T-helper 1 cell treated with Interleukin-12 subunit alpha and Interleukin-12 subunit beta and Interleukin-4 antibody, amounts not matched to agents 30 μg/mL and 1 μg/mL, for 36 hours (primary cell): ENCODE results near the gene GAS2L1.

Experiments
- H3K27ac Mint-ChIP-seq: one replicate; pipeline ENCODE4 v1.8.0; 2021; ENCODE audit warnings: mild to moderate bottlenecking, mixed read lengths
- H3K27me3 Mint-ChIP-seq: one replicate; pipeline ENCODE4 v1.8.0; 2021; ENCODE audit warnings: low read depth, mixed read lengths
- H3K36me3 Mint-ChIP-seq: one replicate; pipeline ENCODE4 v1.8.0; 2021; ENCODE audit warnings: low read depth, mixed read lengths
- H3K4me1 Mint-ChIP-seq: one replicate; pipeline ENCODE4 v1.8.0; 2021; ENCODE audit warnings: low read depth, mixed read lengths
- H3K4me3 Mint-ChIP-seq: one replicate; pipeline ENCODE4 v1.8.0; 2021; ENCODE audit warnings: mild to moderate bottlenecking, moderate library complexity, mixed read lengths
- H3K9me3 Mint-ChIP-seq: one replicate; pipeline ENCODE4 v1.8.0; 2021; ENCODE audit warnings: mixed read lengths

GAS2L1 gene

DNA sequence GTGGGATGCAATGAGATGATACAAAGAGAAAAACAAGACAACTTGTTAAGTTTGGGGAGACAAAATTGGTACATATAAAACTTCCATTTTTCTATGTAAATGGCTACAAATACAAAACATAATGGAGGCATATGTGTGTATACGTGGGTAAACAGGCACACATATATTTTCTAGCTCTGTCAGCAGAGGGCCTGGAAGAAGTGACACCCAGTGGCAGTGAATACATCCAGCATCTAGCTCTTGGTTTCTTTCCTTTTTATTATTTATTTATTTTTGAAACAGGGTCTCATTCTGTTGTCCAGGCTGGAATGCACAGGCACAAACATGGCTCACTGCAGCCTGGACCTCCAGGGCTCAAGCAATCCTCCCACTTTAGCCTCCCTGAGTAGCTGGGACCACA lies 14.1 kb downstream of the GAS2L1 start:
- Mint-ChIP-seq H3K4me3 (no peak overlapping the region), H3K4me1 (no peaks in the 10 kb centered on the region), H3K27ac (no peak overlapping the region), H3K36me3 (no peaks in the 10 kb centered on the region), H3K9me3 (no peaks in the 10 kb centered on the region), H3K27me3 (peaks cover 20% of the 10 kb centered on the region)

DNA sequence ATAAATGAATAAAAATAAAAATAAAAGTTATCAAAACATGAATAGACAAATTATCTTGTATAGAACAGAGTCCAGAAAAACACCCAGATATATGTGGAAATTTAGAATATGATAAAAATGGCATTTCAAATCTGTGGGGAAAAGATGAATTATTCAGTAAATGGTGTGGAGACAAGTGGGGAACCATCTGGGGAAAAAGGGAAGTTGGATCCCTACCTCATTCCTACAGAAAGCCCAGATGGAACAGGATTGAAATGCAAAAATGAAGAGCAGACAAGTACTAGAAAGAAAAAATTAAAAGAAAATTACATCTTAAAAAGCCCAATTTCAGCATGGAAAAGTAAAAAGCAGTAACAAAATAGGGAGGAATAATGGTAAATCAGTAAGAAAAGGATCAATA lies 17.2 kb downstream of the GAS2L1 start:
- Mint-ChIP-seq H3K27ac (no peak overlapping the region), H3K9me3 (no peaks in the 10 kb centered on the region), H3K4me1 (no peaks in the 10 kb centered on the region), H3K36me3 (no peaks in the 10 kb centered on the region), H3K4me3 (no peak overlapping the region), H3K27me3 (no peaks in the 10 kb centered on the region)

GRCh38 chr22:29325356-29325755 lies 18.9 kb downstream of the GAS2L1 start:
- Mint-ChIP-seq H3K9me3 (no peaks in the 10 kb centered on the region), H3K27me3 (no peaks in the 10 kb centered on the region), H3K27ac (no peak overlapping the region), H3K4me3 (no peak overlapping the region), H3K36me3 (peaks cover 4% of the 10 kb centered on the region), H3K4me1 (no peaks in the 10 kb centered on the region)

GRCh38 chr22:29325785-29326315 lies 19.4 kb downstream of the GAS2L1 start:
- peaks cover 4% of the 10 kb centered on the region for H3K36me3 Mint-ChIP-seq
- no peaks in the 10 kb centered on the region for H3K4me1 Mint-ChIP-seq
- no peak overlapping the region for H3K4me3 Mint-ChIP-seq
- H3K9me3 Mint-ChIP-seq = no peaks in the 10 kb centered on the region
- no peaks in the 10 kb centered on the region for H3K27me3 Mint-ChIP-seq
- no peak overlapping the region for H3K27ac Mint-ChIP-seq

DNA sequence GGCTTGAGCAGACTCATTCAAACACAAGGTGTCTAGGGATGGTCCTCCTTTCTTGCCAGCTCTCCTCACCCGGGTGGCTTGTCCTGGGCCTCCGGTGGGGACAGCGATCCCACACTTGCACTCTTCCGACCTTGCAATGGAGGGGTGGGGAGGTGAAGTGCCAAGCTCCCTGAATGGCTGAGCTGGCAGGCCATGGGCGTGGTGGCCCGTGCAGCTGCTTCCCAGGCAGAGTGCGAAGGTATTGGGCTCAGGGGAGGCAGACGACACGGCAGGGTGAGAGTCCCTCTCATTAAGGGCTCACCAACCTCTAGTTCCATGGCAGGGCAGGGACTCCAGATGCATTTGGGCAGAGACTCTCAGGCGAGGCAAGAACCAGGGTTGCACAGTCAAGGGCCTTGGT lies 20.0 kb downstream of the GAS2L1 start:
- H3K4me1 Mint-ChIP-seq = no peaks in the 10 kb centered on the region
- no peaks in the 10 kb centered on the region for H3K27me3 Mint-ChIP-seq
- H3K4me3 Mint-ChIP-seq = no peak overlapping the region
- H3K9me3 Mint-ChIP-seq = no peaks in the 10 kb centered on the region
- peaks cover 4% of the 10 kb centered on the region for H3K36me3 Mint-ChIP-seq
- no peak overlapping the region for H3K27ac Mint-ChIP-seq

DNA sequence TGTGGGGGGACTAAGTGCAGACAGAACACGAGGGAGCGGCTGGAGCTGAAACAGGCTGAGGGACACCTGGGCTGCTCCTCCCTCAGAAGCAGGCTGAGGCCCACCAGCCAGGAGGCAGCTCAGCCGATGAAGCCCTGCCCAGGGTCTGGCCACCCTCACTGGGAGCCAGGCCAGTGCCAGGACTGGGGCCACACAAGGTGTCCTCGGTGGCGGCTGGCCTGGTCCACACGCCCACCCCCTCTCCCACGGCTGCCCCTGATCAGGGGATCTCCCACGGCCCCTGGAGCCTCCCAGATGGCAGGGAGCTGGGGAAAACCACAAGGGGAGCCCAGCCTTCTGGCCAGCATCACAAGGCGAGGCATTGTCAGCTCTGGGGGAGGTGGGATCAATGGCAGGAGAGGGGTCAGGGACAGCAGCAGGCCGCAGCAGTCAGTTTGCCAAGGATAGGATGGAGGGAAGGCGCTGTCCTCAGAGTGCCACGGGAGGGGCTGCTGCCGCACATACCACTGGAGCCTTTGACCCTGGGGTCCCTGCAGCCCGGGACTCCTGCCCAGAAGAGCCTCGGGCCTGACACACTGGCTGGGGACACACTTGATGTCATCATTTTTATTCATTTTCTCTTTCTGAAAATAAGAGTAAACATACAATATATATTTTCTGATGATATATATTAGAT lies 20.8 kb downstream of the GAS2L1 start:
- no peak overlapping the region for H3K4me3 Mint-ChIP-seq
- H3K27me3 Mint-ChIP-seq = no peaks in the 10 kb centered on the region
- no peaks in the 10 kb centered on the region for H3K9me3 Mint-ChIP-seq
- H3K4me1 Mint-ChIP-seq = no peaks in the 10 kb centered on the region
- H3K36me3 Mint-ChIP-seq = peaks cover 4% of the 10 kb centered on the region
- no peak overlapping the region for H3K27ac Mint-ChIP-seq

DNA sequence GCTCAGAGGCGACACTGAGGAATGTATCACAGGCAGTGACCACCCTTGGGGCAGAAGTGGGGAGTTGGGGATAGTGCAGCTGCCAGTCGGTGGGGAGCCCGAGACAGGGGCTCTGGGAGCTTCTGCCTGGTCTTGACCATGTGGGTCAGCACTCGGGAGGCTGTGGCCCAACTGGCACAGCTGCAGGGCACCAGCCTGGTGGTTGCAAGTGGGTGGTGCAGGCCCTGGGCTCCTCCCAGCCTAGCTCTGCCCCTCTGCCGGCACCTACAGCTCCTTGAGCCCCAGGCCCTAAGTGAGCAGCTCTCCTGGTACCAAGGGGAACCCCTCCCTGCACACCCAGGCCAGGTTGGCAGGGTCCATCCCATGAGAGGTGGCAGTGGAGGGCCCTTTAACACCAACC lies 21.6 kb downstream of the GAS2L1 start:
- H3K27ac Mint-ChIP-seq = no peak overlapping the region
- H3K4me1 Mint-ChIP-seq = no peaks in the 10 kb centered on the region

DNA sequence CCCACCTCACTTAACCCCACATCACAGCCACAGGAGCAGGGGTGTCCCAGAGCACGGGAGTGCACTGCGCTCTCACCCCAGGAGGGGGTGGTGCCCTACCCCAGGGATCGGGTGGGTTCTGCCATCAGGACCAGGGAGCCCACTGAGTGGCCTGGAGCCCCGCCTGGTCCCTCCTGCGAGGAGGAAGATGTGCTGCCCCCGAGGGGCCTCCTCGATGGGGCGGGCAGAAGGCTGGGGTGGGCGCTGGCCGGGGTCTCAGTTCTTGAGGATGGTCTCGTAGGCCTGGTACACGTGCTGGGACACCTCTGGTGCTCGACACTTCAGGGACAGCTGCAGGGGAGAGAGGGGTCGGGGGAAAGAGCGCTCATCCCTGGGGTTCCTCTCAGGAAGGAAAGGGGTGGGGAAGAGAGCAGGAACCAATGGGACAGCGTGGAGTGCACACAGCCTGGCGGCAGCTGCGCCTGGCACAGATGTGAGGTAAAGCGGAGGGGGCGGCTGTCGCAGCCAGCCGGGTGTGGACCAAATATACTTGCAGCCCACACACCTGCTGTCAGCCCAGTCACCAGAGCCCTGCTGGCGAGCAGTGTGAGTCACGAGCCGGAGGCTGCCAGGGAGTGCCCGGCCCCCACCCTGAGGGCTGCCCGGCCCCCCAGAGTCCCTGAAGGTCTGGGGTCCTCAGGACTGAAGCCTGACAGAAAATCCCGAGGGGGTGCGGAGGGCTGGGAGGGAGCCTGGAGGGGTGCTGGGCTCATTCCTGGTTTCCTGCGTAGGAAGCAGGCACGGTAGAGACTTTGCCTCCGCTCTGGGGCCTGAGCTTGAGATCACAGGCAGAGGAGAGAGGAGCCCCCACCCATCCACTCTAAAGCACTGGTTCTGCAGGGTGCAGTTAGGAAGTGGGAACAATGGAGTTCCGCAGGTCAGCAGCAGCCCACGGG lies 22.4 kb downstream of the GAS2L1 start:
- Mint-ChIP-seq H3K9me3 (no peaks in the 10 kb centered on the region), H3K36me3 (peaks cover 10% of the 10 kb centered on the region), H3K27me3 (no peaks in the 10 kb centered on the region), H3K4me1 (no peaks in the 10 kb centered on the region), H3K4me3 (no peak overlapping the region), H3K27ac (no peak overlapping the region)

More for the DNA sequence above, 21.6 kb downstream of the GAS2L1 start:
- Mint-ChIP-seq H3K27me3 (no peaks in the 10 kb centered on the region), H3K9me3 (no peaks in the 10 kb centered on the region), H3K4me3 (no peak overlapping the region), H3K36me3 (peaks cover 4% of the 10 kb centered on the region)

DNA sequence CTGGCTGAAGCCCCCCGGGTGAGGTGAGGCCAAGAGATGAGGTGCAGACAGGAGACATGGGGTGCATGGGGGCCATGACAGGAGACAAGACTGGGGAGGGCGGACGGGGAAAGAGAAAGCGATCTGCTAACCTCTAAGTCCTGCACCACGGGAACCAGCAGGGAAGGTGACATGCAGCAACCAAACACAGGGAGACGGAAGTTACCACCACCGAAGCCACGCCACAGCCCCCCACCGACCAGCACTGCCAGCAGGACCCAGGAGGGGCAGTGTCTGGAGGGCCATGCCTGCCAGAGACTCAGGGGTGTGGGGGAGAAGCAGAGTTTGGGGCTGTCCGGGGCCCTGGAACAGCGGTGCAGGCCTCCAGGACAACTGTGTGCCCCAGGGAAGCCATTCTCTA lies 23.1 kb downstream of the GAS2L1 start:
- Mint-ChIP-seq H3K27ac (no peak overlapping the region), H3K27me3 (no peaks in the 10 kb centered on the region), H3K9me3 (no peaks in the 10 kb centered on the region), H3K36me3 (peaks cover 10% of the 10 kb centered on the region), H3K4me3 (no peak overlapping the region), H3K4me1 (no peaks in the 10 kb centered on the region)

- H3K27me3 Mint-ChIP-seq = no peaks in the 10 kb centered on the region
- H3K9me3 Mint-ChIP-seq = no peaks in the 10 kb centered on the region
- no peaks in the 10 kb centered on the region for H3K4me1 Mint-ChIP-seq
- no peak overlapping the region for H3K4me3 Mint-ChIP-seq
- no peak overlapping the region for H3K27ac Mint-ChIP-seq
- H3K36me3 Mint-ChIP-seq = peaks cover 12% of the 10 kb centered on the region
Observed at GRCh38 chr22:29330291-29330690, 23.8 kb downstream of the GAS2L1 start.

GRCh38 chr22:29330753-29331152 lies 24.3 kb downstream of the GAS2L1 start:
- Mint-ChIP-seq H3K4me3 (no peak overlapping the region), H3K27me3 (no peaks in the 10 kb centered on the region), H3K36me3 (peaks cover 15% of the 10 kb centered on the region), H3K9me3 (no peaks in the 10 kb centered on the region), H3K4me1 (no peaks in the 10 kb centered on the region), H3K27ac (no peak overlapping the region)

DNA sequence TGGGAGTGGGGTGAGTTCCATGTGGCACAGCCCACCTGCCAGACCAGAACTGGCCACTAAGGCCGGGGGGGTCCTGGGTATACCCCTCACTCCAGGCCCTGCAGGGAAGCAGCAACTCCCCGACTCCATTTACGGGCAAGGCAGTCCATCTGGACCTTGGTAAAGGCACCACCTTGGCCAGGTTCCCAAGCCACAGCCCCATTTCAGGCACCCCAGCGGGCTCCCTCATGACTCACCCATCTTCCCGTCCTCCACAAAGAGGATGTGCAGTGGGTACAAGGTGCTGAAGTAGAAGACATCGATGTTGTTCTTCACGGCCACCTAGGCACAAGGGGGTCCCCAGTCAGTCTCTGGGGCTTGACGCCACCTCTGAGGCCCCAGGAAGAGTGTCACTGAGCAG lies 24.8 kb downstream of the GAS2L1 start:
- no peaks in the 10 kb centered on the region for H3K4me1 Mint-ChIP-seq
- H3K4me3 Mint-ChIP-seq = no peak overlapping the region
- H3K27ac Mint-ChIP-seq = no peak overlapping the region
- H3K36me3 Mint-ChIP-seq = peaks cover 20% of the 10 kb centered on the region
- no peaks in the 10 kb centered on the region for H3K9me3 Mint-ChIP-seq
- H3K27me3 Mint-ChIP-seq = no peaks in the 10 kb centered on the region

DNA sequence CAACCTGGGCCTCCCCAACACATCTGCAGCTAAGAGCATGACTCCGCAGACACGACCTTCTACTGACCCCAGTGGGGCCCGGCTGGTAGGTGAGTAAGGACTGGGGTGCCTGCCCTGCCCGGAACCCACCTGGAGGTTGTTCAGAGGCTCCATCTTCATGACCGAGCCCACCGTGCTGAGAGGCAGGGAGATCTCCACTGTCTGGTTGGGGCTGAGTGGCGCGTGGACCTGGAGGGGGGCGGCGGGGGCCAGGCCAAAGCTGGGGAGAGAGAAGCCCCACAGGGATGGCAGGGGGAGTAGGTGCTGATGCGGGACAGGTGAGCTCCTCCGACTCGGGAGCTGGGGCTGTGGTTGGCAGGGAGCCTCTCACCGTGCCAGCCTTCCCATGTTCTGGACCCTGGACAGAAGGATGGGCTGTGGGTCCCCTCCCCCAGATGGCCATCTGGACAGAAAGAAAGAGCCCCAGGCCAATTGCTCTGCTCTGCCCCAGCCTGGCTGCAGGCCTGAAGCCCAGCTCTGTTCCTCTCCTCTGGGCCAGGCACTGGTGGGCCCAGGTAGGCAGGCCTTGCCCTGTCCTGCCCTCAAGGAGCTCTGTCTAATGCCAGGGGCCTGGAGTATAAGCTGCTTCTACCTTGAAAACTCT lies 25.3 kb downstream of the GAS2L1 start:
- no peaks in the 10 kb centered on the region for H3K4me1 Mint-ChIP-seq
- no peak overlapping the region for H3K4me3 Mint-ChIP-seq
- no peak overlapping the region for H3K27ac Mint-ChIP-seq
- H3K36me3 Mint-ChIP-seq = peaks cover 21% of the 10 kb centered on the region
- H3K9me3 Mint-ChIP-seq = no peaks in the 10 kb centered on the region
- no peaks in the 10 kb centered on the region for H3K27me3 Mint-ChIP-seq

- Mint-ChIP-seq H3K9me3 (no peaks in the 10 kb centered on the region), H3K4me3 (no peak overlapping the region), H3K27ac (no peak overlapping the region), H3K27me3 (no peaks in the 10 kb centered on the region), H3K36me3 (peaks cover 24% of the 10 kb centered on the region), H3K4me1 (no peaks in the 10 kb centered on the region)
Observed at GRCh38 chr22:29332886-29333496, 26.5 kb downstream of the GAS2L1 start.
